HEK293 (cell line): ENCODE results near the gene RAD51.

Source experiments
- EGR2 ChIP-seq: fragments of 450-650 bp; formaldehyde crosslinking; IDR thresholded peaks from 2 replicates; pipeline ENCODE4 v1.5.1; 2016; ENCODE audit warnings: low read depth, missing biosample characterization, missing genetic modification characterization
- GLI4 ChIP-seq: fragments of 450-650 bp; formaldehyde crosslinking; IDR thresholded peaks from 2 replicates; pipeline ENCODE4 v1.5.1; 2016; ENCODE audit warnings: missing biosample characterization, missing genetic modification characterization
- HOXC10 ChIP-seq: sonication (generic); formaldehyde crosslinking; IDR thresholded peaks from 2 replicates; pipeline ENCODE4 v1.8.1; 2023; ENCODE audit warnings: mild to moderate bottlenecking, missing genetic modification reagents
- IKZF3 ChIP-seq: fragments of 450-650 bp; IDR thresholded peaks from 2 replicates; pipeline ENCODE4 v1.5.0; 2018; ENCODE audit warnings: missing biosample characterization, mild to moderate bottlenecking, missing genetic modification characterization, moderate library complexity
- OSR2 ChIP-seq: fragments of 450-650 bp; formaldehyde crosslinking; IDR thresholded peaks from 2 replicates; pipeline ENCODE4 v1.5.1; 2016; ENCODE audit warnings: missing biosample characterization, missing genetic modification characterization
- RBAK ChIP-seq: fragments of 450-650 bp; formaldehyde crosslinking; IDR thresholded peaks from 2 replicates; pipeline ENCODE4 v1.5.1; 2016; ENCODE audit warnings: missing biosample characterization, missing genetic modification characterization
- SETDB1 ChIP-seq: IDR thresholded peaks from one replicate; pipeline ENCODE4 v1.6.1; 2017; ENCODE audit warnings: mild to moderate bottlenecking, low read length, moderate library complexity, mixed read lengths; ENCODE audit not compliant: insufficient read length
- SP2 ChIP-seq: fragments of 450-650 bp; formaldehyde crosslinking; IDR thresholded peaks from 2 replicates; pipeline ENCODE4 v1.5.1; 2016; ENCODE audit warnings: missing biosample characterization, missing genetic modification characterization
- WT1 ChIP-seq: fragments of 450-650 bp; formaldehyde crosslinking; IDR thresholded peaks from 2 replicates; pipeline ENCODE4 v1.5.1; 2016; ENCODE audit warnings: missing biosample characterization, missing genetic modification characterization
- ZBTB17 ChIP-seq: fragments of 450-650 bp; formaldehyde crosslinking; IDR thresholded peaks from 2 replicates; pipeline ENCODE4 v1.5.1; 2016; ENCODE audit warnings: missing biosample characterization, missing genetic modification characterization
- ZBTB48 ChIP-seq: fragments of 450-650 bp; formaldehyde crosslinking; IDR thresholded peaks from 2 replicates; pipeline ENCODE4 v1.5.1; 2016; ENCODE audit warnings: missing biosample characterization, missing genetic modification characterization
- ZBTB7A ChIP-seq: fragments of 450-650 bp; formaldehyde crosslinking; IDR thresholded peaks from 2 replicates; pipeline ENCODE4 v1.5.1; 2016; ENCODE audit warnings: low read depth, missing biosample characterization, missing genetic modification characterization
- ZBTB8A ChIP-seq: fragments of 450-650 bp; formaldehyde crosslinking; IDR thresholded peaks from 2 replicates; pipeline ENCODE4 v1.5.1; 2016; ENCODE audit warnings: missing biosample characterization, missing genetic modification characterization
- ZNF112 ChIP-seq: fragments of 450-650 bp; formaldehyde crosslinking; IDR thresholded peaks from 2 replicates; pipeline ENCODE4 v1.5.0; 2017; ENCODE audit warnings: missing biosample characterization, missing genetic modification characterization
- ZNF184 ChIP-seq: fragments of 450-650 bp; IDR thresholded peaks from 2 replicates; pipeline ENCODE4 v1.5.1; 2018; ENCODE audit warnings: missing biosample characterization, mild to moderate bottlenecking, missing genetic modification characterization
- ZNF214 ChIP-seq: fragments of 450-650 bp; formaldehyde crosslinking; IDR thresholded peaks from 2 replicates; pipeline ENCODE4 v1.5.1; 2017; ENCODE audit warnings: missing biosample characterization, mild to moderate bottlenecking, missing genetic modification characterization, borderline replicate concordance
- ZNF248 ChIP-seq: fragments of 450-650 bp; formaldehyde crosslinking; IDR thresholded peaks from 2 replicates; pipeline ENCODE4 v1.5.1; 2017; ENCODE audit warnings: missing biosample characterization, missing genetic modification characterization
- ZNF335 ChIP-seq: fragments of 450-650 bp; formaldehyde crosslinking; conservative IDR thresholded peaks from 2 replicates; pipeline ENCODE4 v1.5.1; 2016; ENCODE audit warnings: missing biosample characterization, missing genetic modification characterization
- ZNF366 ChIP-seq: fragments of 450-650 bp; formaldehyde crosslinking; conservative IDR thresholded peaks from 2 replicates; pipeline ENCODE4 v1.5.1; 2016; ENCODE audit warnings: missing biosample characterization, missing genetic modification characterization
- ZNF37A ChIP-seq: fragments of 450-650 bp; IDR thresholded peaks from 2 replicates; pipeline ENCODE4 v1.5.1; 2018; ENCODE audit warnings: missing biosample characterization, missing genetic modification characterization
- ZNF423 ChIP-seq: fragments of 450-650 bp; formaldehyde crosslinking; IDR thresholded peaks from 2 replicates; pipeline ENCODE4 v1.5.1; 2016; ENCODE audit warnings: missing biosample characterization, missing genetic modification characterization
- ZNF544 ChIP-seq: fragments of 450-650 bp; formaldehyde crosslinking; IDR thresholded peaks from 2 replicates; pipeline ENCODE4 v1.5.0; 2017; ENCODE audit warnings: missing biosample characterization, missing genetic modification characterization
- ZNF596 ChIP-seq: fragments of 450-650 bp; IDR thresholded peaks from 2 replicates; pipeline ENCODE4 v1.5.0; 2018; ENCODE audit warnings: missing biosample characterization, mild to moderate bottlenecking, missing genetic modification characterization, moderate library complexity
- ZNF600 ChIP-seq: fragments of 450-650 bp; formaldehyde crosslinking; IDR thresholded peaks from 2 replicates; pipeline ENCODE4 v1.5.1; 2016; ENCODE audit warnings: missing biosample characterization, missing genetic modification characterization
- ZNF610 ChIP-seq: fragments of 450-650 bp; formaldehyde crosslinking; IDR thresholded peaks from 2 replicates; pipeline ENCODE4 v1.5.1; 2016; ENCODE audit warnings: missing biosample characterization, missing genetic modification characterization, borderline replicate concordance
- ZNF624 ChIP-seq: fragments of 450-650 bp; formaldehyde crosslinking; IDR thresholded peaks from 2 replicates; pipeline ENCODE4 v1.5.1; 2017; ENCODE audit warnings: missing biosample characterization, missing genetic modification characterization
- ZNF629 ChIP-seq: fragments of 450-650 bp; formaldehyde crosslinking; IDR thresholded peaks from 2 replicates; pipeline ENCODE4 v1.5.1; 2017; ENCODE audit warnings: missing biosample characterization, missing genetic modification characterization
- ZNF660 ChIP-seq: fragments of 450-650 bp; IDR thresholded peaks from 2 replicates; pipeline ENCODE4 v1.5.1; 2018; ENCODE audit warnings: missing biosample characterization, mild to moderate bottlenecking, missing genetic modification characterization
- ZNF768 ChIP-seq: fragments of 450-650 bp; formaldehyde crosslinking; IDR thresholded peaks from 2 replicates; pipeline ENCODE4 v1.5.1; 2018; ENCODE audit warnings: missing biosample characterization, mild to moderate bottlenecking, missing genetic modification characterization
- ZSCAN23 ChIP-seq: fragments of 450-650 bp; formaldehyde crosslinking; IDR thresholded peaks from 2 replicates; pipeline ENCODE4 v1.5.1; 2016; ENCODE audit warnings: missing biosample characterization, missing genetic modification characterization
- ZSCAN30 ChIP-seq: fragments of 450-650 bp; IDR thresholded peaks from 2 replicates; pipeline ENCODE4 v1.5.1; 2018; ENCODE audit warnings: missing biosample characterization, mild to moderate bottlenecking, missing genetic modification characterization, moderate library complexity
- ZXDB ChIP-seq: fragments of 450-650 bp; formaldehyde crosslinking; IDR thresholded peaks from 2 replicates; pipeline ENCODE4 v1.5.1; 2016; ENCODE audit warnings: missing biosample characterization, missing genetic modification characterization
- TF ChIP-seq, protein P1 (sequence below): fragments of 450-650 bp; formaldehyde crosslinking; IDR thresholded peaks from 2 replicates; pipeline ENCODE4 v1.5.1; 2016; ENCODE audit warnings: missing biosample characterization, missing genetic modification characterization
- TF ChIP-seq, protein P2 (sequence below): fragments of 450-650 bp; formaldehyde crosslinking; IDR thresholded peaks from 2 replicates; pipeline ENCODE4 v1.5.1; 2016; ENCODE audit warnings: missing biosample characterization, missing genetic modification characterization
- TF ChIP-seq, protein P3 (sequence below): fragments of 450-650 bp; formaldehyde crosslinking; IDR thresholded peaks from 2 replicates; pipeline ENCODE4 v1.5.1; 2017; ENCODE audit warnings: missing biosample characterization, missing genetic modification characterization

The RAD51 gene

DNA sequence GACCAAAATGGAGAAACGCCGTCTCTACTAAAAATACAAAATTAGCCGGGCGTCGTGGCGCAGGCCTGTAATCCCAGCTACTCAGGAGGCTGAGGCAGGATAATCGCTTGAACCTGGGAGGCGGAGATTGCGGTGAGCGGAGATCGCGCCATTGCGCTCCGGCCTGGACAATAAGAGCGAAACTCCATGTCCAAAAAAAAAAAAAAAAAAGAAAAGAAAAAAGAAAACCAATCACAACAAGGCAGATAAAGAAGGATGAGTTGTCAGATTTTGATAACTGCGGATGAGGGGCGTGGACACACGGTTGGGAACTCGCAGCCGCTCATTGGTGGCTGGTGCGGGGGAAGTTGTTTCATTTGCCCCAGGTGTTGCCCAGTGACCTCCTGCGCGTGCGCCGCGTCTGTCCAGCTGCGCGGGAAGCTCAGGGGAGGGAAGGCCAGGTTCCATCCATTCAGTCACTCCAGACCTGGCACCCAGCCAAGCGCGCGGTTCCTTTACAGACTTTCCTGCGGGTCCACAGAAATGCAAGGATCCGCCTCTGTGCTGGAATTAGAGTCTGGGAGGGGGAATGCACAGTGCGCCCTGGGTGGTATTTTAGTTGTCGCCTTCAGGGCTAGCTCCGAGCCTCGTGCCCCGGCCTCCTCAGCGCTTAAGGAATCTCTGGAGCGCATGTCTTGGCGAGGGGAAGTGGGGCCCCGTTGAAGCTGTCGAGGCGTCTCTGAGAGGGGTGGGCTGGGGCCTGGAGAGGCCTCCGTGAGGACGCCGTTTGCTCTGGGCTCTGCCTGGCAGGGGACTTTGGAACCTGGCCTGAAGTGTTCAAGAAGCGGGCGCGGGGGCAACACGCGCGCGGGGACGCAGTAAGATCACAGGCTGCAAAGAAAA is 68.2 kb downstream of the RAD51 start (continued):
- TF ChIP-seq WT1 (tag by site-specific recombination) = peak; percentile 46; the same call in 1 of the 2 replicates
- TF ChIP-seq ZNF544 = peak; percentile 74; the same call in 1 of the 2 replicates
- TF ChIP-seq, protein P1, sequence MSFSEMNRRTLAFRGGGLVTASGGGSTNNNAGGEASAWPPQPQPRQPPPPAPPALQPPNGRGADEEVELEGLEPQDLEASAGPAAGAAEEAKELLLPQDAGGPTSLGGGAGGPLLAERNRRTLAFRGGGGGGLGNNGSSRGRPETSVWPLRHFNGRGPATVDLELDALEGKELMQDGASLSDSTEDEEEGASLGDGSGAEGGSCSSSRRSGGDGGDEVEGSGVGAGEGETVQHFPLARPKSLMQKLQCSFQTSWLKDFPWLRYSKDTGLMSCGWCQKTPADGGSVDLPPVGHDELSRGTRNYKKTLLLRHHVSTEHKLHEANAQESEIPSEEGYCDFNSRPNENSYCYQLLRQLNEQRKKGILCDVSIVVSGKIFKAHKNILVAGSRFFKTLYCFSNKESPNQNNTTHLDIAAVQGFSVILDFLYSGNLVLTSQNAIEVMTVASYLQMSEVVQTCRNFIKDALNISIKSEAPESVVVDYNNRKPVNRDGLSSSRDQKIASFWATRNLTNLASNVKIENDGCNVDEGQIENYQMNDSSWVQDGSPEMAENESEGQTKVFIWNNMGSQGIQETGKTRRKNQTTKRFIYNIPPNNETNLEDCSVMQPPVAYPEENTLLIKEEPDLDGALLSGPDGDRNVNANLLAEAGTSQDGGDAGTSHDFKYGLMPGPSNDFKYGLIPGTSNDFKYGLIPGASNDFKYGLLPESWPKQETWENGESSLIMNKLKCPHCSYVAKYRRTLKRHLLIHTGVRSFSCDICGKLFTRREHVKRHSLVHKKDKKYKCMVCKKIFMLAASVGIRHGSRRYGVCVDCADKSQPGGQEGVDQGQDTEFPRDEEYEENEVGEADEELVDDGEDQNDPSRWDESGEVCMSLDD (tag by site-specific recombination) = no peak
- TF ChIP-seq ZNF214 (tag by site-specific recombination) = peak; percentile 30; the same call in 1 of the 2 replicates
- TF ChIP-seq SP2 (tag by site-specific recombination) = peak; percentile 65
- peak; percentile 91 for TF ChIP-seq ZBTB17 (tag by site-specific recombination)
- TF ChIP-seq ZNF335 (tag by site-specific recombination) = peak; percentile 70
- peak; percentile 45 for TF ChIP-seq ZNF629 (tag by site-specific recombination)
- TF ChIP-seq, protein P2, sequence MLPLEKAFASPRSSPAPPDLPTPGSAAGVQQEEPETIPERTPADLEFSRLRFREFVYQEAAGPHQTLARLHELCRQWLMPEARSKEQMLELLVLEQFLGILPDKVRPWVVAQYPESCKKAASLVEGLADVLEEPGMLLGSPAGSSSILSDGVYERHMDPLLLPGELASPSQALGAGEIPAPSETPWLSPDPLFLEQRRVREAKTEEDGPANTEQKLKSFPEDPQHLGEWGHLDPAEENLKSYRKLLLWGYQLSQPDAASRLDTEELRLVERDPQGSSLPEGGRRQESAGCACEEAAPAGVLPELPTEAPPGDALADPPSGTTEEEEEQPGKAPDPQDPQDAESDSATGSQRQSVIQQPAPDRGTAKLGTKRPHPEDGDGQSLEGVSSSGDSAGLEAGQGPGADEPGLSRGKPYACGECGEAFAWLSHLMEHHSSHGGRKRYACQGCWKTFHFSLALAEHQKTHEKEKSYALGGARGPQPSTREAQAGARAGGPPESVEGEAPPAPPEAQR (tag by site-specific recombination) = no peak
- TF ChIP-seq ZNF596 (tag by site-specific recombination) = peak; percentile 56; the same call in 1 of the 2 replicates
- TF ChIP-seq RBAK = no peak
- no peak for TF ChIP-seq HOXC10
- no peak for TF ChIP-seq ZBTB48 (tag by site-specific recombination)
- TF ChIP-seq ZNF112 (tag by site-specific recombination) = peak; percentile 64; the same call in 1 of the 2 replicates
- TF ChIP-seq ZNF768 (tag by site-specific recombination) = peak; percentile 63; the same call in 1 of the 2 replicates
- peak; percentile 75; the same call in 1 of the 2 replicates for TF ChIP-seq GLI4 (tag by site-specific recombination)
- peak; percentile 80 for TF ChIP-seq ZNF37A (tag by site-specific recombination)
- 0 out of 2 replicates have a peak, but pooled peaks have one; percentile 40 for TF ChIP-seq ZNF423 (tag by site-specific recombination)
- peak; percentile 55 for TF ChIP-seq SETDB1
- TF ChIP-seq ZNF184 = peak; percentile 95
- TF ChIP-seq ZNF600 (tag by site-specific recombination) = peak; percentile 93
- TF ChIP-seq IKZF3 (tag by site-specific recombination) = peak; percentile 84
- 0 out of 2 replicates have a peak, but pooled peaks have one; percentile 15 for TF ChIP-seq ZNF610
- no peak for TF ChIP-seq ZSCAN23 (tag by site-specific recombination)
- no peak for TF ChIP-seq ZBTB7A (tag by site-specific recombination)
- peak; percentile 91 for TF ChIP-seq ZNF366 (tag by site-specific recombination)
- TF ChIP-seq EGR2 (tag by site-specific recombination) = 0 out of 2 replicates have a peak, but pooled peaks have one; percentile 3
- peak; percentile 98 for TF ChIP-seq ZNF660 (tag by site-specific recombination)
- TF ChIP-seq ZNF248 (tag by site-specific recombination) = no peak
- TF ChIP-seq OSR2 (tag by site-specific recombination) = no peak
- TF ChIP-seq, protein P3, sequence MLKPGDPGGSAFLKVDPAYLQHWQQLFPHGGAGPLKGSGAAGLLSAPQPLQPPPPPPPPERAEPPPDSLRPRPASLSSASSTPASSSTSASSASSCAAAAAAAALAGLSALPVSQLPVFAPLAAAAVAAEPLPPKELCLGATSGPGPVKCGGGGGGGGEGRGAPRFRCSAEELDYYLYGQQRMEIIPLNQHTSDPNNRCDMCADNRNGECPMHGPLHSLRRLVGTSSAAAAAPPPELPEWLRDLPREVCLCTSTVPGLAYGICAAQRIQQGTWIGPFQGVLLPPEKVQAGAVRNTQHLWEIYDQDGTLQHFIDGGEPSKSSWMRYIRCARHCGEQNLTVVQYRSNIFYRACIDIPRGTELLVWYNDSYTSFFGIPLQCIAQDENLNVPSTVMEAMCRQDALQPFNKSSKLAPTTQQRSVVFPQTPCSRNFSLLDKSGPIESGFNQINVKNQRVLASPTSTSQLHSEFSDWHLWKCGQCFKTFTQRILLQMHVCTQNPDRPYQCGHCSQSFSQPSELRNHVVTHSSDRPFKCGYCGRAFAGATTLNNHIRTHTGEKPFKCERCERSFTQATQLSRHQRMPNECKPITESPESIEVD (tag by site-specific recombination) = 0 out of 2 replicates have a peak, but pooled peaks have one; percentile 22
- peak; percentile 48 for TF ChIP-seq ZBTB8A
- 0 out of 2 replicates have a peak, but pooled peaks have one; percentile 33 for TF ChIP-seq ZNF624 (tag by site-specific recombination)
- peak; percentile 62 for TF ChIP-seq ZXDB
- 0 out of 2 replicates have a peak, but pooled peaks have one; percentile 16 for TF ChIP-seq ZSCAN30 (tag by site-specific recombination)
